DLD1 (cell line): ENCODE measurements around the gene MACROD1.

Experiments
- in situ Hi-C: cut with HindIII; loops from 2 replicates; pipeline ENCODE4 v1.10.0; 2017; ENCODE audit warnings: low sequenced_read_pairs

Gene MACROD1

GRCh38 chr11:64095273-64095817, 70.6 kb downstream of the MACROD1 start:
- in situ Hi-C loops, result no loop called here

DNA sequence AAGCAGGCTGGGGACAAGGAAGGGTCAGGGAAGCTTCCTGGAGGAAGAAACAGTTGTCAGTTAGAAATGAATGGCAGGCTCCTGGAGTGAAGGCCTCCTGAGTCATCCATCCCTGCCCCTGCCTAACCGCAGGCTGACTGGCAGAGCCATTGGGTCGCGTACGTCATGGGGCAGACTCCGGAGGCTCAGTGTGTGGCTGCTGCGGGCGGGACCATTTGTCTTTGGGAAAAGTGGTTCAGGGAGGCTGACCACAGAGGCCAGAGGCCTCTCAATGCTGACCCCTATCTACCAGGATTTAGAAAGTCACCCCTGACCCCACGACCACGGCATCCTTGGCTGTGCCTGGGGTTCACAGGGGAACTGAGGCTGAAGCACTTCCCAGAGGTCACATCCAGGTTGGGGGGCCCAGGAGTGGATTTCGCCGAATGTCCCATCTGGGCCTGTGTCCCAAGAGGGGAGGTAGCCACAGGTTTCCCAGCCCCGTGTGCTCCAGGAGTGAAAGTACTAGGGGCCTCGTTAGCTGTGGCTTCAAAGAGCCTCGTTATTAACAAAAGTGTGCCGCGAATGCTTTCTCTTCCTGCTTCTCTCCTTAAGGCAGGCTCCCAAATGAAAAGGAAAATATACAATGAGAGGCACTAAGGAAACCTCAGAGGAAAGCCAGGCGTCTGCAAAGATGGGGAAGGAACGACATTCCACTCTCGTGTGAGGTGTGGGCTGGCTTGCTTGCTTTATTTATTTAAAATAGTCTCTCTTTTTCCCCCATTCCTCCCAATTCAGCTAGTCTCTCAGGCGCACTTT, 71.3 kb downstream of the MACROD1 start:
- in situ Hi-C loops, result no loop called here

GRCh38 chr11:64093233-64094039, 72.5 kb downstream of the MACROD1 start:
- in situ Hi-C loops, result no loop called here

- in situ Hi-C loops, result no loop called here
Observed at GRCh38 chr11:64092761-64093136, 73.2 kb downstream of the MACROD1 start.

GRCh38 chr11:64092111-64092760, 73.7 kb downstream of the MACROD1 start:
- in situ Hi-C loops, result no loop called here

- in situ Hi-C loops, result no loop called here
Observed at GRCh38 chr11:64090806-64091516, 75.0 kb downstream of the MACROD1 start.

- in situ Hi-C loops, result no loop called here
Observed at GRCh38 chr11:64089915-64090805, 75.8 kb downstream of the MACROD1 start.

GRCh38 chr11:64089493-64089892, 76.4 kb downstream of the MACROD1 start:
- in situ Hi-C loops, result no loop called here

DNA sequence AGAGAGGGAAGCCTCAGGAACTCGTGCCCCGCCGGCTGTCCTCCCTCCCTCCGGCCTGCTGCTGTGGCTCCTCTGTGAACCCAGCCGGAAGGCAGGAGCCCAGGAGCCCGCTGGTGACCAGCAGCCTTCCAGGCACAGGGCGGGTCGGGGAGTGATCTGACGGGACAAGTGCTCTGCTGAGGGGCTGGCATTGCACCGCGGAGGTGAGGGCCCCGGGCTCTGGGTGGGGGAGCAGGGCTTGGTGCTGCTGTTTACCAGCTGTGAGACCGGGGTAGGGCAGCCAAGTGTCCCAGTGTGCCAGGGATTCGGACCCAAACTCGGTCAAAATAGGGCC, 76.9 kb downstream of the MACROD1 start:
- in situ Hi-C loops, result no loop called here

DNA sequence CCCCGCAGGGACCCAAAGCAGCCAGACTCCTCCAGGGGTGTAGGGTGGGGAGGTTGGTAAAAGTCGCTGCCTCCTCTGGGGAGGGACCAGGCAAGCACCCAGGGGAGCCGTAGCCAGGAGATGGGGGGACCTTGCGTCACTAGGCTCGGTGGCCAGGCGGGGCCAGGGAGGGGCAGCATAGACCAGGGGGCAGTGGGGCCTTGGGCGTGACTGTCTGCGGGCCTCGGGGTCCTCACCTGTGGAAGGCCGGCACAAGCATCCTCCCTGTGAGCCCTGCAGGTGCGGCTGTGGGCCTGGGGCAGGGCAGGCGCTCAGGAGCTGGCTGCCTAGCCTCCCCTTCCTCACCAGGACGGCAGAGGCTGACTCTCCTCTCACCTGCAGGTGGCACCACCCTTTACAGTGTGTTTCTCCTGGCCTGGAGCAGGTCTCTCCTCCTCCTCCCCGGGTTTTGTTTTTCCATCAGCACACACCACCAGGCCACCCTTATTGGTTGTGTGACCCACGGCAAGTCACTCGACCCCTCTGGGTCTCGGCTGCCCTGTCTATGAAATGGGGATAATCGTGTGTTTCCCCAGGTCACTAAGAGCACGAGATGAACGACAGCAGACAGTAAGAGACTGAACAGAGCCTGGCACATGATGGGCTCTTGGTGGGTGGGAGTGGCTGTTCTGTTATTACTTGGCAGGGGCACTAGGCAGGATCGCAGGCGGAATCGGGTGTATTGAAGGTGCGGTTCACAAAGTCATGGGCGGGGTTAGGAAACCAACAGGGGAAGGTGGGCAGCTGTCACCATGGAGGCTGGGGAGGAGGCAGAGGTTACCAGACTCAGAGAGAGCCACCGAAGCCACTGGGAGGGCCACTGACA, 77.5 kb downstream of the MACROD1 start:
- in situ Hi-C loops, result no loop called here

DNA sequence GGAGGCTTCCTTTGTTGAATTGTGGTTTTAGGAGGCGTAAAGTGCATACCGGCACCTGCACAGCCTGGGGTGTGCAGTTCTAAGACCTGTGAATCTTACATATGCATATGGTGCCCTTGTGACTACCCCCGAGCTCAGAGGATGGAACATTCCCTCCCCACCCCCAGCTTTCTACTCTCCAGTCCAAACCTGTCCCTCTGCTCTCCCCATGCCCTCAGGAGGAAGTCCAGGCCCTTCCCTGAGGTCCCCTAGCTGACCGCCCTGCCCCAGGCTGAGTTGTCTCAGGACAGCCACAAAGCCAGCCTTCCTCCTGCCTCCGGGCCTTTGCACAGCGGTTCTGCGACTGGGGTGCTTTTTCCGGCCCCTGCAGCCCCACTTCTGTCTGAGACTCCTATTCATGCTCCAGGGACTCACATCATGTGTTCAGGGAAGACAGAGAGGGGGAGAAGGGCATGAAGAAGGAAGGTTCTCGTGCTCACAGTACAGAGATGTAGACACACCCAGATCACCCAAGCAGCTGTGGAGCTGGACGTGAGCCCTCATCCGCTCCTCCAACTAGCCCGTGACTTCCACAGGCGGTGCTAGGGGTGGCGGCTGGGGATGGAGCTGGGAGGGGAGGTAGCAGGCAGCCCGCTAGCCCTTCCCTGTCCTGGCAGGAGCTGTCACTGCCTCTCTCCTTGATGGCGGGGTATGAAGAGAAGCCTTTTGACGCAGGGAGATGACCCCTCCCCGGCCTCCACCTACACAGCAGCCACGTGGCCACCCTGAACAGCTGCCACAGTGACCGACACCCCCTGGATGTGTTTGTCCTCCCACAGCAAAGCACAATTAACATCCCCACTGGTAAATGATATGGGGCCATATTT, 79.4 kb downstream of the MACROD1 start:
- in situ Hi-C loops, result no loop called here

GRCh38 chr11:64085906-64086257, 80.0 kb downstream of the MACROD1 start:
- in situ Hi-C loops, result no loop called here

DNA sequence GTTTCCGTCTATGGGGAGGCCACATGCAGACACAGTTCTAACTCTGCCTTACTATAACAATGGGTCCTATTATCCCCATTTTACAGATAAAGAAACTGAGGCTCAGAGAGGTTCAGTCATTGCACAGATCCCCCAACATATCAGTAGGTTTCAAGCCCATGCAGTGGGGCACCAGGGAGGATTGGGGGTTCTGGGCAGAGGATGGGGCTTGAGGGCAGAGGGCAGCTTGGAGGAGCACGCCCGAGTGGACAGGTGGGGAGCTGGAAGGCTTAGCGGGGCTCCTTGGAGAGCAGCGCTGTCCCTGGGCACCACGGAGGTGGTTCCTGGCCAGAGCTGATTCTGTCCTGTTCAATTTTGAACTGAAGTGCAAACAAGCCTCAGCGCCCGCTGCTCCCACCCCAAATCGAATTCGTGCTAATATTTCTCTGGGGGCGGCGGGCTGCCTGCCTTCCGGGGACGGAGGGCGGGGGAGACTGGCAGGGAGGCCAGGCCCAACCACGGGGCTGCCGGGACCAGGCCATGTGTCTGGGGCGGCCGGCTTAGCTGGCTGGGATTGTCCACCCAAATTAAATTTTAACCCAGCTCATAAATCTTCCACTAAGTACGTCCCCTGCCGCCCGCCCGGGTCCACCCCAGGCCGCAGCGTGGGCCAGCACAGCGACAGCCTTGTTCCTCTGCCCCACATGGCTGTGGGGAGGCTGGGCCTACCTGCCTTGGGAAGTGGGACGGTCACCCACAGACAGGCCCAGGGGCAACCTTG, 80.8 kb downstream of the MACROD1 start:
- in situ Hi-C loops, result loop anchor here (5.0 kb wide), 1 partner anchor 78 kb away; no protein-coding TSS in a partner anchor

GRCh38 chr11:64084146-64084950, 81.6 kb downstream of the MACROD1 start:
- in situ Hi-C loops, result loop anchor here (5.0 kb wide), 1 partner anchor 77 kb away; no protein-coding TSS in a partner anchor

DNA sequence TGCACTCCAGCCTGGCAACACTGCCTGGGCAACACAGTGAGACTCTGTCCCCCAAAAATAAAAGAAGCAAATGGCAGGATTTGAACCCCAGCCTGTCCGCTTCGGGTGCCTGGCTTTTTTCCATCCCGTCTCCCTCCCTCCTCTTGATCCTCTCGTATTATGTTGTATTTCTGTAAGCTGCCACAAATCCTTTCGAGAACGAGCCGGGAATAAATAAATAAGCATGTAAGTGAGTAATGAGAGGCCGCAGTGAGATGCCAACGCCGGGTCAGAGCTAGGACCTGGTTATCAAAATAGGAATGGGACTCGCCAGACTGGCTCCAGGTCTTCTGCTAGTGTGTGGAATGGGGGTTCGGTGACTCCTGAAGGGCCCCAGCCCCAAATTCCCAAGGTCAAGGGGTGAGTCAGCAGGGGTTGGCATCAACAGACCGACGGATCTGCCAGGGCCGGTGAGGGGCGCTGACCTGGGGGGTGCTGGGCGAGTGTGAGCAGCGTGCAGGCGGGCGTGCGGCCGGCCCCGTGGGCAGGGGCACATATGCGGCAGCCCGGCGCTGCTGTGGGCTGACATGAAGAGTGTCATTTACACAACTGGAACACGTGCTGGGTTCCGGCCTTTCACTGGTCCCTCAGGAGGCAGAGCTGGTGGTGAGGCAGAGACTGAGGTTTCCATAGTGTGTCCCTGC, 82.4 kb downstream of the MACROD1 start:
- in situ Hi-C loops, result loop anchor here (5.0 kb wide), 1 partner anchor 76 kb away; no protein-coding TSS in a partner anchor
